Measurements from ENCODE around the gene CLEC1A. TPM values are rescaled to one million over a fixed set of nuclear protein-coding genes. Genes with fewer than 3 reads are reported as not detected.

The CLEC1A gene
- total RNA-seq, 4 donors from 2014 or later = 2.6 to 22.6 (median 13.8) TPM

GRCh38 chr12:10094646-10095395, 4.0 kb downstream of the CLEC1A start:
- TF ChIP-seq CTCF (IDR thresholded peaks at IDR 0.05) (no peak), POLR2A (IDR thresholded peaks at IDR 0.05) (no peak)
- no peak for DNase-seq
- Histone ChIP-seq H3K27me3 (no peaks in the 10 kb centered on the region), H3K36me3 (no peaks in the 10 kb centered on the region), H3K4me3 (no peak overlapping the region), H3K4me1 (no peaks in the 10 kb centered on the region), H3K9me3 (no peaks in the 10 kb centered on the region), H3K27ac (peak overlapping the region; percentile 24 to 79)
- intact Hi-C loops (cut with DNase I; ENCODE audit: low total_unique reads) = no loop called here

- intact Hi-C loops (cut with DNase I; ENCODE audit: low total_unique reads) = no loop called here
- H3K4me3 ChIP-seq = no peak overlapping the region
- H3K36me3 ChIP-seq = no peaks in the 10 kb centered on the region
- no peak for TF ChIP-seq CTCF (IDR thresholded peaks at IDR 0.05)
- DNase-seq = no peak
- no peaks in the 10 kb centered on the region for H3K27me3 ChIP-seq
- H3K4me1 ChIP-seq = no peaks in the 10 kb centered on the region
- peak overlapping the region in 1 of 2 donors; percentile 41 for H3K27ac ChIP-seq
- H3K9me3 ChIP-seq = no peaks in the 10 kb centered on the region
Measured at GRCh38 chr12:10088955-10089900, 9.6 kb downstream of the CLEC1A start.

- Histone ChIP-seq H3K9me3 (peaks cover 0 to 4% of the 10 kb centered on the region in 2 donors), H3K4me3 (no peak overlapping the region), H3K27ac (no peak overlapping the region), H3K36me3 (no peaks in the 10 kb centered on the region), H3K27me3 (no peaks in the 10 kb centered on the region), H3K4me1 (no peaks in the 10 kb centered on the region)
- no peak for TF ChIP-seq POLR2A (IDR thresholded peaks at IDR 0.05)
- TF ChIP-seq CTCF (IDR thresholded peaks at IDR 0.05) = no peak
- no peak for DNase-seq
- intact Hi-C loops (cut with DNase I; ENCODE audit: low total_unique reads) = no loop called here
Measured at GRCh38 chr12:10088031-10088430, 10.8 kb downstream of the CLEC1A start.

GRCh38 chr12:10086387-10086786, 12.4 kb downstream of the CLEC1A start:
- H3K27ac ChIP-seq = no peak overlapping the region
- intact Hi-C loops (cut with DNase I; ENCODE audit: low total_unique reads) = no loop called here
- no peaks in the 10 kb centered on the region for H3K36me3 ChIP-seq
- no peaks in the 10 kb centered on the region for H3K27me3 ChIP-seq
- no peak for TF ChIP-seq CTCF (IDR thresholded peaks at IDR 0.05)
- no peak overlapping the region for H3K4me3 ChIP-seq
- no peaks in the 10 kb centered on the region for H3K4me1 ChIP-seq
- H3K9me3 ChIP-seq = peaks cover 0 to 4% of the 10 kb centered on the region in 2 donors
- DNase-seq = no peak

GRCh38 chr12:10084733-10085132, 14.1 kb downstream of the CLEC1A start:
- no peak for TF ChIP-seq POLR2A (IDR thresholded peaks at IDR 0.05)
- no peak for TF ChIP-seq CTCF (IDR thresholded peaks at IDR 0.05)
- no peak for DNase-seq
- Histone ChIP-seq H3K4me1 (no peaks in the 10 kb centered on the region), H3K9me3 (peaks cover 0 to 4% of the 10 kb centered on the region in 2 donors), H3K4me3 (no peak overlapping the region), H3K36me3 (no peaks in the 10 kb centered on the region), H3K27me3 (no peaks in the 10 kb centered on the region), H3K27ac (no peak overlapping the region)
- intact Hi-C loops (cut with DNase I; ENCODE audit: low total_unique reads) = no loop called here

Data from uterus (tissue), 4 donors.